Mucosa of stomach (tissue), 1 donor: Measurements from ENCODE around the gene SLC22A31.
A peak's percentile ranks its signal among the peaks of the same experiment; 100 is the strongest.

Experiments
- H3K27me3 ChIP-seq: one replicate; pipeline ENCODE4 v1.7.0; 2013; ENCODE audit warnings: mild to moderate bottlenecking, low read length; ENCODE audit not compliant: control insufficient read depth, insufficient read depth
- H3K36me3 ChIP-seq: one replicate; pipeline ENCODE4 v1.7.0; 2013; ENCODE audit warnings: low read length; ENCODE audit not compliant: control insufficient read depth, insufficient read depth
- H3K4me1 ChIP-seq: one replicate; pipeline ENCODE4 v1.7.0; 2013; ENCODE audit warnings: mild to moderate bottlenecking, low read length; ENCODE audit not compliant: control insufficient read depth, insufficient read depth
- H3K4me3 ChIP-seq: one replicate; pipeline ENCODE4 v1.7.0; 2013; ENCODE audit warnings: low read length
- H3K9ac ChIP-seq: one replicate; pipeline ENCODE4 v1.7.0; 2013; ENCODE audit warnings: mild to moderate bottlenecking, low read length, moderate library complexity
- H3K9me3 ChIP-seq: one replicate; pipeline ENCODE4 v1.7.0; 2013; ENCODE audit warnings: mild to moderate bottlenecking, low read length, moderate library complexity; ENCODE audit not compliant: control insufficient read depth
- donor health status: Pancreatic carcinoma.

SLC22A31 gene

GRCh38 chr16:89233678-89234490, 33.5 kb upstream of the SLC22A31 start:
- Histone ChIP-seq H3K27me3 (no peaks in the 10 kb centered on the region), H3K4me3 (no peak overlapping the region), H3K9ac (no peak overlapping the region), H3K4me1 (no peaks in the 10 kb centered on the region), H3K9me3 (no peaks in the 10 kb centered on the region), H3K36me3 (no peaks in the 10 kb centered on the region)

- Histone ChIP-seq H3K4me1 (no peaks in the 10 kb centered on the region), H3K36me3 (peaks cover 9% of the 10 kb centered on the region), H3K9me3 (no peaks in the 10 kb centered on the region), H3K27me3 (no peaks in the 10 kb centered on the region), H3K4me3 (no peak overlapping the region), H3K9ac (no peak overlapping the region)
These were observed 31.8 kb upstream of the SLC22A31 start for GRCh38 chr16:89232107-89232506.

- H3K9me3 ChIP-seq = no peaks in the 10 kb centered on the region
- no peaks in the 10 kb centered on the region for H3K4me1 ChIP-seq
- no peaks in the 10 kb centered on the region for H3K27me3 ChIP-seq
- H3K36me3 ChIP-seq = peaks cover 15% of the 10 kb centered on the region
- no peak overlapping the region for H3K9ac ChIP-seq
- H3K4me3 ChIP-seq = no peak overlapping the region
These were observed 29.9 kb upstream of the SLC22A31 start for GRCh38 chr16:89230255-89230654.

- no peak overlapping the region for H3K9ac ChIP-seq
- peaks cover 15% of the 10 kb centered on the region for H3K36me3 ChIP-seq
- no peaks in the 10 kb centered on the region for H3K27me3 ChIP-seq
- no peaks in the 10 kb centered on the region for H3K9me3 ChIP-seq
- H3K4me3 ChIP-seq = no peak overlapping the region
- H3K4me1 ChIP-seq = no peaks in the 10 kb centered on the region
These were observed 24.3 kb upstream of the SLC22A31 start for GRCh38 chr16:89224665-89225064.

GRCh38 chr16:89222931-89223330, 22.6 kb upstream of the SLC22A31 start:
- Histone ChIP-seq H3K9me3 (no peaks in the 10 kb centered on the region), H3K4me1 (no peaks in the 10 kb centered on the region), H3K4me3 (no peak overlapping the region), H3K9ac (no peak overlapping the region), H3K36me3 (peaks cover 14% of the 10 kb centered on the region), H3K27me3 (no peaks in the 10 kb centered on the region)

- no peak overlapping the region for H3K9ac ChIP-seq
- peaks cover 1% of the 10 kb centered on the region for H3K36me3 ChIP-seq
- no peak overlapping the region for H3K4me3 ChIP-seq
- H3K4me1 ChIP-seq = peaks cover 5% of the 10 kb centered on the region
- no peaks in the 10 kb centered on the region for H3K9me3 ChIP-seq
- H3K27me3 ChIP-seq = no peaks in the 10 kb centered on the region
These were observed 21.3 kb upstream of the SLC22A31 start for GRCh38 chr16:89221604-89222003.

- Histone ChIP-seq H3K27me3 (no peaks in the 10 kb centered on the region), H3K4me1 (peaks cover 10% of the 10 kb centered on the region), H3K9me3 (no peaks in the 10 kb centered on the region), H3K36me3 (no peaks in the 10 kb centered on the region), H3K4me3 (no peak overlapping the region), H3K9ac (no peak overlapping the region)
These were observed 19.0 kb upstream of the SLC22A31 start for GRCh38 chr16:89219365-89219764.

GRCh38 chr16:89217388-89218191, 17.3 kb upstream of the SLC22A31 start, which contains the start of gene ZNF778:
ZNF778 (plus strand) TSS chr16:89217703; CDS start chr16:89221128, 3,425 bp downstream.
- Histone ChIP-seq H3K27me3 (no peaks in the 10 kb centered on the region), H3K36me3 (no peaks in the 10 kb centered on the region), H3K4me1 (peaks cover 10% of the 10 kb centered on the region), H3K9ac (peak within 1 kb of the TSS; percentile 98), H3K9me3 (no peaks in the 10 kb centered on the region), H3K4me3 (peak within 1 kb of the TSS; percentile 68)

GRCh38 chr16:89217138-89217387, 16.7 kb upstream of the SLC22A31 start:
- no peaks in the 10 kb centered on the region for H3K36me3 ChIP-seq
- H3K27me3 ChIP-seq = no peaks in the 10 kb centered on the region
- H3K4me1 ChIP-seq = peaks cover 10% of the 10 kb centered on the region
- H3K4me3 ChIP-seq = peak overlapping the region; percentile 68
- no peaks in the 10 kb centered on the region for H3K9me3 ChIP-seq
- H3K9ac ChIP-seq = peak overlapping the region; percentile 98

- H3K9me3 ChIP-seq = no peaks in the 10 kb centered on the region
- no peaks in the 10 kb centered on the region for H3K36me3 ChIP-seq
These were observed 16.2 kb upstream of the SLC22A31 start for GRCh38 chr16:89216315-89217137.

GRCh38 chr16:89210904-89211515, 10.7 kb upstream of the SLC22A31 start:
- H3K9ac ChIP-seq = no peak overlapping the region

More at GRCh38 chr16:89216315-89217137, 16.2 kb upstream of the SLC22A31 start:
- peaks cover 10% of the 10 kb centered on the region for H3K4me1 ChIP-seq
- peak overlapping the region; percentile 98 for H3K9ac ChIP-seq
- H3K27me3 ChIP-seq = no peaks in the 10 kb centered on the region
- H3K4me3 ChIP-seq = peak overlapping the region; percentile 68

More at GRCh38 chr16:89210904-89211515, 10.7 kb upstream of the SLC22A31 start:
- Histone ChIP-seq H3K36me3 (no peaks in the 10 kb centered on the region), H3K9me3 (no peaks in the 10 kb centered on the region), H3K4me1 (peaks cover 6% of the 10 kb centered on the region), H3K4me3 (no peak overlapping the region), H3K27me3 (peaks cover 9% of the 10 kb centered on the region)
